ENCODE measurements around the gene CNTN4. TPM values are rescaled to one million over a fixed set of nuclear protein-coding genes. Genes with fewer than 3 reads are reported as not detected.

CNTN4 gene
- total and polyA plus RNA-seq, 2 donors (not counting 3 experiments of a cell fraction or from before 2014, with no cell fraction given), result not detected

- TF ChIP-seq MYC (IDR thresholded peaks at IDR 0.05; ENCODE audit: low read depth, low read length), result no peak
- Histone ChIP-seq H3K36me3 (ENCODE audit: control insufficient read depth in 2 of 2, extremely low read depth in 1 of 2, insufficient read depth in 2 of 2, low read length in 2 of 2) (no peaks in the 10 kb centered on the region), H3K9ac (replicated peaks; ENCODE audit: extremely low read depth, insufficient read depth, low read length) (no peak overlapping the region), H3K27me3 (ENCODE audit: control insufficient read depth in 2 of 2, insufficient read depth in 2 of 2, low read length in 2 of 2) (no peaks in the 10 kb centered on the region), H3K79me2 (ENCODE audit: control insufficient read depth, insufficient read depth, low read length) (no peaks in the 10 kb centered on the region), H2AFZ (ENCODE audit: low read depth, low read length) (no peak overlapping the region), H3K27ac (ENCODE audit: insufficient read depth, low read depth, low read length) (no peak overlapping the region), H3K9me1 (replicated peaks; ENCODE audit: control insufficient read depth, extremely low read depth, insufficient read depth, low read length) (no peaks in the 10 kb centered on the region), H3K4me2 (ENCODE audit: insufficient read depth, low read length) (no peak overlapping the region), H3K9me3 (replicated peaks; ENCODE audit: control insufficient read depth, insufficient read depth, low read length) (peaks cover 2% of the 10 kb centered on the region), H4K20me1 (replicated peaks; ENCODE audit: control insufficient read depth, extremely low read depth, insufficient read depth, low read length) (no peaks in the 10 kb centered on the region), H3K4me3 (replicated peaks in 1 of 3; ENCODE audit: insufficient read depth in 1 of 3, low read depth in 1 of 3, low read length in 3 of 3) (no peak overlapping the region), H3K4me1 (ENCODE audit: control insufficient read depth, extremely low read depth, insufficient read depth, low read length) (no peaks in the 10 kb centered on the region)
- POLR2A ChIA-PET, result no interaction called here
- no peak for DNase-seq (ENCODE audit: low read depth, low spot score)
- intact Hi-C loops (cut with micrococcal nuclease) (no loop called here), dilution Hi-C loops (cut with MboI; ENCODE audit: extremely low pct_ligation_motif_present, low sequenced_read_pairs) (no loop called here)
- CTCF ChIA-PET, result no interaction called here
- FAIRE-seq, result no peak
- BruUV-seq (replicated peaks), result no TSS peak
These were observed 972.5 kb downstream of the CNTN4 start for GRCh38 chr3:3071136-3071535.

- no peak for DNase-seq (ENCODE audit: low read depth, low spot score)
These were observed 976.0 kb downstream of the CNTN4 start for GRCh38 chr3:3074551-3075257.

More at GRCh38 chr3:3074551-3075257, 976.0 kb downstream of the CNTN4 start:
- dilution Hi-C loops (cut with MboI; ENCODE audit: extremely low pct_ligation_motif_present, low sequenced_read_pairs) (no loop called here), intact Hi-C loops (cut with micrococcal nuclease) (no loop called here)
- Histone ChIP-seq H3K79me2 (ENCODE audit: control insufficient read depth, insufficient read depth, low read length) (no peaks in the 10 kb centered on the region), H3K9me3 (replicated peaks; ENCODE audit: control insufficient read depth, insufficient read depth, low read length) (no peaks in the 10 kb centered on the region), H3K27ac (ENCODE audit: insufficient read depth, low read depth, low read length) (no peak overlapping the region), H2AFZ (ENCODE audit: low read depth, low read length) (no peak overlapping the region), H3K4me2 (ENCODE audit: insufficient read depth, low read length) (no peak overlapping the region), H3K9me1 (replicated peaks; ENCODE audit: control insufficient read depth, extremely low read depth, insufficient read depth, low read length) (no peaks in the 10 kb centered on the region), H3K36me3 (ENCODE audit: control insufficient read depth in 2 of 2, extremely low read depth in 1 of 2, insufficient read depth in 2 of 2, low read length in 2 of 2) (no peaks in the 10 kb centered on the region), H3K4me3 (replicated peaks in 1 of 3; ENCODE audit: insufficient read depth in 1 of 3, low read depth in 1 of 3, low read length in 3 of 3) (no peak overlapping the region), H3K4me1 (ENCODE audit: control insufficient read depth, extremely low read depth, insufficient read depth, low read length) (no peaks in the 10 kb centered on the region), H3K9ac (replicated peaks; ENCODE audit: extremely low read depth, insufficient read depth, low read length) (no peak overlapping the region), H4K20me1 (replicated peaks; ENCODE audit: control insufficient read depth, extremely low read depth, insufficient read depth, low read length) (no peaks in the 10 kb centered on the region), H3K27me3 (ENCODE audit: control insufficient read depth in 2 of 2, insufficient read depth in 2 of 2, low read length in 2 of 2) (no peaks in the 10 kb centered on the region)
- ChIA-PET POLR2A (no interaction called here), CTCF (no interaction called here)
- FAIRE-seq, result no peak
- BruUV-seq (replicated peaks), result no TSS peak
- no peak for TF ChIP-seq CTCF (IDR thresholded peaks at IDR 0.05; ENCODE audit: extremely low read depth in 1 of 2, insufficient read depth in 1 of 2, low read depth in 1 of 2, low read length in 2 of 2)
- TF ChIP-seq FOS (IDR thresholded peaks at IDR 0.05; ENCODE audit: borderline replicate concordance, insufficient read depth, low read length), result no peak
- TF ChIP-seq POLR2AphosphoS5 (IDR thresholded peaks at IDR 0.05; ENCODE audit: insufficient read depth, low read depth, low read length), result no peak
- TF ChIP-seq GATA2 (IDR thresholded peaks at IDR 0.05; ENCODE audit: insufficient read depth, insufficient read length, low read depth, low read length), result no peak
- TF ChIP-seq EZH2 (IDR thresholded peaks at IDR 0.05; ENCODE audit: borderline replicate concordance, low read depth, low read length, severe bottlenecking), result no peak
- no peak for TF ChIP-seq JUN (IDR thresholded peaks at IDR 0.05; ENCODE audit: borderline replicate concordance, insufficient read depth, insufficient read length, low read depth)
- no peak for TF ChIP-seq MYC (IDR thresholded peaks at IDR 0.05; ENCODE audit: low read depth, low read length)
- TF ChIP-seq MAX (IDR thresholded peaks at IDR 0.05; ENCODE audit: insufficient read depth, insufficient read length), result no peak
- no peak for TF ChIP-seq POLR2A (IDR thresholded peaks at IDR 0.05; ENCODE audit: low read depth, low read length)

All from endothelial cell of umbilical vein (primary cell).